Neural progenitor cell (in vitro differentiated cells): Measurements from ENCODE around the gene STX16. TPM values are rescaled to one million over a fixed set of nuclear protein-coding genes. Genes with fewer than 3 reads are reported as not detected.

Experiments
- DNase-seq: peaks from one replicate; pipeline ENCODE4 v3.0.0-alpha.2; 2016; ENCODE audit warnings: low spot score
- H2AFZ ChIP-seq: fragments of 200-600 bp; sonication (generic); replicated peaks from 2 replicates; pipeline ENCODE4 v1.6.1; 2016; ENCODE audit warnings: antibody characterized with exemption
- H3F3A ChIP-seq: fragments of 200-600 bp; sonication (generic); 2 replicates; pipeline ENCODE4 v1.6.1; 2016; ENCODE audit warnings: antibody characterized with exemption, low read depth
- H3K27ac ChIP-seq: fragments of 200-600 bp; sonication (generic); 2 replicates; pipeline ENCODE4 v1.5.1; 2016; ENCODE audit warnings: mild to moderate bottlenecking
- H3K27me3 ChIP-seq: fragments of 200-600 bp; sonication (generic); 2 replicates; pipeline ENCODE4 v1.6.1; 2016; ENCODE audit warnings: mild to moderate bottlenecking, moderate library complexity
- H3K36me3 ChIP-seq: fragments of 200-600 bp; sonication (generic); 2 replicates; pipeline ENCODE4 v1.5.1; 2016
- H3K4me1 ChIP-seq: fragments of 200-600 bp; sonication (generic); 2 replicates; pipeline ENCODE4 v1.6.1; 2016; ENCODE audit warnings: mixed run types
- H3K4me2 ChIP-seq: fragments of 200-600 bp; sonication (generic); 2 replicates; pipeline ENCODE4 v1.6.1; 2016
- H3K4me3 ChIP-seq: fragments of 200-600 bp; sonication (generic); 2 replicates; pipeline ENCODE4 v1.5.1; 2016
- H3K79me2 ChIP-seq: fragments of 200-600 bp; sonication (generic); 2 replicates; pipeline ENCODE4 v1.6.1; 2016; ENCODE audit warnings: low read depth
- H3K9ac ChIP-seq: fragments of 200-600 bp; sonication (generic); 2 replicates; pipeline ENCODE4 v1.6.1; 2016
- H3K9me3 ChIP-seq: fragments of 200-600 bp; sonication (generic); 2 replicates; pipeline ENCODE4 v1.5.1; 2016; ENCODE audit warnings: low read depth
- H4K20me1 ChIP-seq: fragments of 200-600 bp; sonication (generic); 2 replicates; pipeline ENCODE4 v1.6.1; 2016; ENCODE audit warnings: low read depth
- H3K27ac Mint-ChIP-seq: 3 replicates; pipeline ENCODE4 v1.8.0; 2021; ENCODE audit warnings: mixed read lengths
- H3K27me3 Mint-ChIP-seq: 2 replicates; pipeline ENCODE4 v1.8.0; 2022; ENCODE audit warnings: low read depth, mild to moderate bottlenecking, inconsistent platforms, moderate library complexity, mixed read lengths; ENCODE audit not compliant: insufficient read depth
- H3K36me3 Mint-ChIP-seq: 3 replicates; pipeline ENCODE4 v1.8.0; 2021; ENCODE audit warnings: mixed read lengths
- H3K4me1 Mint-ChIP-seq: 3 replicates; pipeline ENCODE4 v1.8.0; 2021; ENCODE audit warnings: mixed read lengths
- H3K4me3 Mint-ChIP-seq: 3 replicates; pipeline ENCODE4 v1.8.0; 2021; ENCODE audit warnings: mild to moderate bottlenecking, moderate library complexity, mixed read lengths
- H3K9me3 Mint-ChIP-seq: 3 replicates; pipeline ENCODE4 v1.8.0; 2020; ENCODE audit warnings: mixed read lengths
- CTCF ChIP-seq: fragments of 200-600 bp; sonication (generic); IDR thresholded peaks from 2 replicates; pipeline ENCODE4 v1.5.1; 2017; ENCODE audit warnings: antibody characterized with exemption, mild to moderate bottlenecking
- EZH2 ChIP-seq: fragments of 200-600 bp; sonication (generic); IDR thresholded peaks from 2 replicates; pipeline ENCODE4 v1.6.1; 2017; ENCODE audit warnings: antibody characterized with exemption, mild to moderate bottlenecking, moderate library complexity
- EZH2phosphoT487 ChIP-seq: fragments of 200-600 bp; sonication (generic); IDR thresholded peaks from 2 replicates; pipeline ENCODE4 v1.6.1; 2017; ENCODE audit warnings: antibody characterized with exemption
- total RNA-seq: library from RNA; depleted of rRNA; stranded (reverse); fragments of >200 nt; gene quantifications from 2 replicates; pipeline ENCODE4 v1.2.3, GENCODE V29; 2015; ENCODE audit warnings: low replicate concordance

Gene STX16
- total RNA-seq, 1 donor from 2014 or later, result 46.6 TPM

DNA sequence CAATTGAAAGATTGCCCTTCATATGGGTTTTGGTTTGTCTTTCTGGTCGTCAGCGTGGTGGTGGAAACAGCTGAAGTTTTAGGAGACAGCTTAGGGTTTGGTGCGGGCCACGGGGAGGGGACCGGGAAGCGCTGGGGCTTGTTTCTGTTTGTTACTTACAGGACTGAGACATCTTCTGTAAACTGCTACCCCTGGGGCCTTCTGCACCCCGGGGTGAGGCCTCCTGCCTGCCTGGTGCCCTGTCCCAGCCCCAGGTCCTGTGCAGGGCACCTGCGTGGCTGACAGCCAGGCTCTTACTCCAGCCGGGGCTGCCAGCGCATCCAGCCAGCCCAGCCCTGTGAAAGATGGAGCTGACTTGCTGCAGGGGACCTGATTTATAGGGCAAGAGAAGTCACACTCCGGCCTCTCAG, 64.3 kb downstream of the STX16 start:
- Histone ChIP-seq H3K36me3 (no peaks in the 10 kb centered on the region), H3K4me1 (peaks cover 7% of the 10 kb centered on the region), H3K79me2 (no peaks in the 10 kb centered on the region), H3K4me3 (no peak overlapping the region), H3K27me3 (no peaks in the 10 kb centered on the region), H3K9ac (no peak overlapping the region), H3K27ac (no peak overlapping the region), H2AFZ (no peak overlapping the region), H4K20me1 (no peaks in the 10 kb centered on the region), H3K4me2 (no peak overlapping the region), H3K9me3 (no peaks in the 10 kb centered on the region), H3F3A (no peaks in the 10 kb centered on the region)
- H3K9me3 Mint-ChIP-seq, result no peaks in the 10 kb centered on the region
- H3K27ac Mint-ChIP-seq, result peak overlapping the region; percentile 78
- H3K36me3 Mint-ChIP-seq, result no peaks in the 10 kb centered on the region
- H3K4me1 Mint-ChIP-seq, result peaks cover 18% of the 10 kb centered on the region
- no peak overlapping the region for H3K4me3 Mint-ChIP-seq
- no peak for DNase-seq
- peaks cover 10% of the 10 kb centered on the region for H3K27me3 Mint-ChIP-seq
- TF ChIP-seq EZH2, result no peak
- no peak for TF ChIP-seq CTCF
- TF ChIP-seq EZH2phosphoT487, result no peak

- no peak overlapping the region for H3K27ac Mint-ChIP-seq
- no peaks in the 10 kb centered on the region for H3K9me3 Mint-ChIP-seq
These were observed 64.9 kb downstream of the STX16 start for GRCh38 chr20:58715801-58716475.

GRCh38 chr20:58716476-58717277, 65.6 kb downstream of the STX16 start:
- Histone ChIP-seq H3K4me1 (peaks cover 7% of the 10 kb centered on the region), H3K36me3 (no peaks in the 10 kb centered on the region), H2AFZ (no peak overlapping the region), H3K27me3 (no peaks in the 10 kb centered on the region), H3K79me2 (no peaks in the 10 kb centered on the region), H4K20me1 (no peaks in the 10 kb centered on the region), H3K9me3 (no peaks in the 10 kb centered on the region), H3K4me2 (no peak overlapping the region), H3F3A (no peaks in the 10 kb centered on the region), H3K9ac (no peak overlapping the region), H3K27ac (no peak overlapping the region), H3K4me3 (no peak overlapping the region)
- Mint-ChIP-seq H3K4me3 (no peak overlapping the region), H3K27me3 (peaks cover 10% of the 10 kb centered on the region), H3K36me3 (no peaks in the 10 kb centered on the region), H3K4me1 (peaks cover 15% of the 10 kb centered on the region), H3K27ac (no peak overlapping the region), H3K9me3 (no peaks in the 10 kb centered on the region)
- TF ChIP-seq EZH2phosphoT487 (no peak), EZH2 (no peak), CTCF (no peak)
- DNase-seq, result peak; percentile 70

More at GRCh38 chr20:58715801-58716475, 64.9 kb downstream of the STX16 start:
- H3F3A ChIP-seq, result no peaks in the 10 kb centered on the region
- no peak overlapping the region for H2AFZ ChIP-seq
- no peaks in the 10 kb centered on the region for H3K9me3 ChIP-seq
- Mint-ChIP-seq H3K36me3 (no peaks in the 10 kb centered on the region), H3K27me3 (peaks cover 10% of the 10 kb centered on the region), H3K4me1 (peaks cover 18% of the 10 kb centered on the region), H3K4me3 (peak overlapping the region; percentile 41)
- no peak overlapping the region for H3K4me3 ChIP-seq
- DNase-seq, result no peak
- H3K4me2 ChIP-seq, result no peak overlapping the region
- no peaks in the 10 kb centered on the region for H4K20me1 ChIP-seq
- TF ChIP-seq EZH2 (no peak), EZH2phosphoT487 (no peak)
- H3K9ac ChIP-seq, result no peak overlapping the region
- H3K27ac ChIP-seq, result no peak overlapping the region
- no peaks in the 10 kb centered on the region for H3K36me3 ChIP-seq
- H3K79me2 ChIP-seq, result no peaks in the 10 kb centered on the region
- H3K4me1 ChIP-seq, result peaks cover 7% of the 10 kb centered on the region
- H3K27me3 ChIP-seq, result no peaks in the 10 kb centered on the region
